Measurements from ENCODE around the gene AUTS2. TPM values are rescaled to one million over a fixed set of nuclear protein-coding genes. Genes with fewer than 3 reads are reported as not detected.

Gene AUTS2
- total and polyA plus RNA-seq, 11 donors = 3.4 to 14.0 (median 7.3) TPM

DNA sequence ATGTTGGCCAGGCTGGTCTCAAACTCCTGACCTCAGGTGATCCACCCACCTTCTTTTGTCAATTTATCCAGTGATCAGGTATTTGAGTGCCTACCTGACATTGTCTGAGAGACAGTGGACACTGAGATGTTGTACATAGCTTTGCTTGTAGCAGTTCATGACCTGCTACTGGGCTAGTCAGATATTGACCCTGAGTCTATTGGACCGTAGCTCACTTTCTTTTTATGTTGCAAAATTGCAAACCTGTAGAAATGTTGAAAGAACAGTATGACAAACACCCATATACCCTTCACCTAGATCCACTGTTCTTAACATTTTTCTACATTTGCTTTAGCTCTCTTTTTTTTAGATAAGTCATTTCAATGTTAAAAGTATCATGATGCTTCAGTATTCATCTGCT is 1123.2 kb downstream of the AUTS2 start:
- Histone ChIP-seq H3K4me1 (peaks cover 0 to 5% (median 0%) of the 10 kb centered on the region in 12 donors), H3K27me3 (no peaks in the 10 kb centered on the region), H3K36me3 (no peaks in the 10 kb centered on the region), H3K9me3 (no peaks in the 10 kb centered on the region), H3K27ac (no peak overlapping the region), H3K4me3 (no peak overlapping the region)
- 92 to 97% (median 95%) methylated on average over 1 of the region's 1 CpG for WGBS, 4 donors
- no peak for TF ChIP-seq CTCF (IDR thresholded peaks at IDR 0.05)
- TF ChIP-seq POLR2A (IDR thresholded peaks at IDR 0.05) = no peak
- no peak for DNase-seq
- no peak for ATAC-seq
- intact Hi-C loops (cut with DNase I) = no loop called here

GRCh38 chr7:70723339-70723738 is 1125.1 kb downstream of the AUTS2 start:
- intact Hi-C loops (cut with DNase I) = no loop called here
- 86 to 99% (median 97%) methylated on average over 5 of the region's 5 CpGs for WGBS, 4 donors

GRCh38 chr7:70725448-70725847 is 1127.2 kb downstream of the AUTS2 start:
- H3K4me3 ChIP-seq = no peak overlapping the region
- intact Hi-C loops (cut with DNase I) = no loop called here
- no peaks in the 10 kb centered on the region for H3K36me3 ChIP-seq
- no peak for DNase-seq
- no peaks in the 10 kb centered on the region for H3K27me3 ChIP-seq
- WGBS, 4 donors = 84 to 93% (median 87%) methylated on average over 2 of the region's 2 CpGs
- ATAC-seq = no peak
- peaks cover 0 to 7% (median 0%) of the 10 kb centered on the region in 12 donors for H3K4me1 ChIP-seq
- TF ChIP-seq CTCF (IDR thresholded peaks at IDR 0.05) (no peak), POLR2A (IDR thresholded peaks at IDR 0.05) (no peak)
- peaks cover 0 to 6% (median 0%) of the 10 kb centered on the region in 12 donors for H3K9me3 ChIP-seq
- H3K27ac ChIP-seq = no peak overlapping the region

More at GRCh38 chr7:70723339-70723738, 1125.1 kb downstream of the AUTS2 start:
- H3K27ac ChIP-seq = no peak overlapping the region
- TF ChIP-seq CTCF (IDR thresholded peaks at IDR 0.05) = no peak
- TF ChIP-seq POLR2A (IDR thresholded peaks at IDR 0.05) = no peak
- ATAC-seq = no peak
- no peak for DNase-seq
- H3K27me3 ChIP-seq = no peaks in the 10 kb centered on the region
- H3K9me3 ChIP-seq = no peaks in the 10 kb centered on the region
- H3K4me1 ChIP-seq = peaks cover 0 to 5% (median 0%) of the 10 kb centered on the region in 12 donors
- H3K4me3 ChIP-seq = no peak overlapping the region
- no peaks in the 10 kb centered on the region for H3K36me3 ChIP-seq

DNA sequence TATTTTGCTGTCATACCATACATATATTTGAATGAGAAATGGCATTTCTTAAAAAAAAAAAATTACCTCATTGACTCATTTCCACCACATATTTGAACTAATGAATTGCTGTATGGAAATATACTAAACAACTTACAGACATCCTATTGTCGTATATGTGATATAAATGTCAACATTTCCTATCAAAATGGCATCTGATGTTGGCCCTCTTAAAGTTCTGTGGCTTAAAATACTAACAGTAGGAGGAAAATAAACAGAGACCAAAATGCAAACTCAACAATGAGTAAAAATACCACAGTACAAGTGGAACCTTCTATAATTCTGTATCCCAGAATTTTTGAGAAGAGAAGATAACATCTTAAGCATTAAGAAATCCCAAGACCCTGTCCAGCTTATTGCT is 1128.0 kb downstream of the AUTS2 start:
- peaks cover 0 to 12% (median 0%) of the 10 kb centered on the region in 12 donors for H3K9me3 ChIP-seq
- no peaks in the 10 kb centered on the region for H3K27me3 ChIP-seq
- no peak overlapping the region for H3K4me3 ChIP-seq
- DNase-seq (no peak), ATAC-seq (no peak)
- TF ChIP-seq CTCF (IDR thresholded peaks at IDR 0.05) (no peak), POLR2A (IDR thresholded peaks at IDR 0.05) (no peak)
- 80 to 90% (median 86%) methylated on average over 1 of the region's 1 CpG for WGBS, 4 donors
- peaks cover 0 to 7% (median 0%) of the 10 kb centered on the region in 12 donors for H3K4me1 ChIP-seq
- H3K27ac ChIP-seq = no peak overlapping the region
- intact Hi-C loops (cut with DNase I) = no loop called here
- no peaks in the 10 kb centered on the region for H3K36me3 ChIP-seq
